ENCODE results near the gene DHDDS. TPM values are rescaled to one million over a fixed set of nuclear protein-coding genes. Genes with fewer than 3 reads are reported as not detected.
A peak's percentile ranks its signal among the peaks of the same experiment; 100 is the strongest.

The DHDDS gene
- total and polyA plus RNA-seq, 2 of the 13 experiments (the other 11 are each of a cell fraction or from before 2014, with no cell fraction given): 18.9 to 28.3 TPM

DNA sequence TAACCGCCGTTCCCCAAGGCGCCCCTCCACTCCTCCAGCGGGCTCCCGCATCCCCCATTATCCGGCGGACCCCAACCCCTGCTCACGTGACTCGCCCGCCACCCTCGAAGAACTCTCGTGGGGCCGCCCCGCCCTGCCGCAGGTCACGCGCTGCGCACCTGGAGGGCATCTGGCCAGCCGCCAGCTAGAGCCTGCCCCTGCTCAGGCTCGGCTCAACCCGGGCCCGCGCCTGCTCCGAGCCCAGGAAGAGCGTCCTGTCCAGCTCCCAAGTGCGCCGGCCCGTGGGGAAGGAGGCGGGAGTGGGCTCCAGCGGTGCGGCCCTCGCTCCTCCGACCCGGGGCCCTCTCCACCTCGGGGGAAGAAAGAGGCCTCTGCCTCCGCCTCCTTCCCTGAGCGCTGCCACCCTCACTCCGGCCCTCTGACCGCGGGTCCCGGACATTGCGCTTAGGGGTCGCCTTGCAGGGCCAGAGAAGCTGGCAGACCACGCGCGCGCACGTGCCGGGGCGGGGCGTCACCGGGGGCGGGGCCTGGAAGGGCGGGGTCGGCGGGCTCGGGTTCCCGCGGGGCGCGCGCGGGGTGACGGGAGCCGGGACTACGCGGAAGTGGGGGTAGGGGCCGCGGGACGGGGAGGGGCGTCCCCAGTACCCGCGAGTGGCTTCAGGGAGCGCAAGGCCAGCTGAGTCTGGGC lies 68.5 kb downstream of the DHDDS start (continued):
- TF ChIP-seq, protein P1, sequence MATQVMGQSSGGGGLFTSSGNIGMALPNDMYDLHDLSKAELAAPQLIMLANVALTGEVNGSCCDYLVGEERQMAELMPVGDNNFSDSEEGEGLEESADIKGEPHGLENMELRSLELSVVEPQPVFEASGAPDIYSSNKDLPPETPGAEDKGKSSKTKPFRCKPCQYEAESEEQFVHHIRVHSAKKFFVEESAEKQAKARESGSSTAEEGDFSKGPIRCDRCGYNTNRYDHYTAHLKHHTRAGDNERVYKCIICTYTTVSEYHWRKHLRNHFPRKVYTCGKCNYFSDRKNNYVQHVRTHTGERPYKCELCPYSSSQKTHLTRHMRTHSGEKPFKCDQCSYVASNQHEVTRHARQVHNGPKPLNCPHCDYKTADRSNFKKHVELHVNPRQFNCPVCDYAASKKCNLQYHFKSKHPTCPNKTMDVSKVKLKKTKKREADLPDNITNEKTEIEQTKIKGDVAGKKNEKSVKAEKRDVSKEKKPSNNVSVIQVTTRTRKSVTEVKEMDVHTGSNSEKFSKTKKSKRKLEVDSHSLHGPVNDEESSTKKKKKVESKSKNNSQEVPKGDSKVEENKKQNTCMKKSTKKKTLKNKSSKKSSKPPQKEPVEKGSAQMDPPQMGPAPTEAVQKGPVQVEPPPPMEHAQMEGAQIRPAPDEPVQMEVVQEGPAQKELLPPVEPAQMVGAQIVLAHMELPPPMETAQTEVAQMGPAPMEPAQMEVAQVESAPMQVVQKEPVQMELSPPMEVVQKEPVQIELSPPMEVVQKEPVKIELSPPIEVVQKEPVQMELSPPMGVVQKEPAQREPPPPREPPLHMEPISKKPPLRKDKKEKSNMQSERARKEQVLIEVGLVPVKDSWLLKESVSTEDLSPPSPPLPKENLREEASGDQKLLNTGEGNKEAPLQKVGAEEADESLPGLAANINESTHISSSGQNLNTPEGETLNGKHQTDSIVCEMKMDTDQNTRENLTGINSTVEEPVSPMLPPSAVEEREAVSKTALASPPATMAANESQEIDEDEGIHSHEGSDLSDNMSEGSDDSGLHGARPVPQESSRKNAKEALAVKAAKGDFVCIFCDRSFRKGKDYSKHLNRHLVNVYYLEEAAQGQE (IDR thresholded peaks at IDR 0.05; ENCODE audit: borderline replicate concordance in 1 of 2, low read depth in 1 of 2, low read length in 2 of 2): no peak; a peak in 1 of 4 replicates
- TF ChIP-seq ZNF75D (CRISPR knock-in tag; IDR thresholded peaks at IDR 0.05; ENCODE audit: borderline replicate concordance) (no peak), ZNF558 (CRISPR knock-in tag; IDR thresholded peaks at IDR 0.05; ENCODE audit: borderline replicate concordance) (0 out of 2 replicates have a peak, but pooled peaks have one; percentile 94), TCF7L2 (IDR thresholded peaks at IDR 0.05; ENCODE audit: low read depth, low read length) (no peak), ZBTB10 (CRISPR knock-in tag; IDR thresholded peaks at IDR 0.05; ENCODE audit: borderline replicate concordance) (no peak), SCMH1 (CRISPR knock-in tag; IDR thresholded peaks at IDR 0.05; ENCODE audit: borderline replicate concordance) (no peak), ZNF563 (CRISPR knock-in tag; IDR thresholded peaks at IDR 0.05) (peak; percentile 94), BCL3 (CRISPR knock-in tag; IDR thresholded peaks at IDR 0.05) (peak; percentile 69; the same call in 1 of the 2 replicates), ZNF446 (CRISPR knock-in tag; IDR thresholded peaks at IDR 0.05) (peak; percentile 83), ZNF773 (CRISPR knock-in tag; IDR thresholded peaks at IDR 0.05; ENCODE audit: borderline replicate concordance) (no peak), KLF11 (CRISPR knock-in tag; IDR thresholded peaks at IDR 0.05) (no peak), CEBPB (IDR thresholded peaks at IDR 0.05; ENCODE audit: borderline replicate concordance, low read depth, low read length) (no peak), TSC22D2 (CRISPR knock-in tag; IDR thresholded peaks at IDR 0.05; ENCODE audit: borderline replicate concordance) (no peak), KLF9 (CRISPR knock-in tag; IDR thresholded peaks at IDR 0.05; ENCODE audit: low read depth) (no peak), PCBP1 (IDR thresholded peaks at IDR 0.05; ENCODE audit: borderline replicate concordance, low read depth, low read length) (no peak)
- TF ChIP-seq, protein P2, sequence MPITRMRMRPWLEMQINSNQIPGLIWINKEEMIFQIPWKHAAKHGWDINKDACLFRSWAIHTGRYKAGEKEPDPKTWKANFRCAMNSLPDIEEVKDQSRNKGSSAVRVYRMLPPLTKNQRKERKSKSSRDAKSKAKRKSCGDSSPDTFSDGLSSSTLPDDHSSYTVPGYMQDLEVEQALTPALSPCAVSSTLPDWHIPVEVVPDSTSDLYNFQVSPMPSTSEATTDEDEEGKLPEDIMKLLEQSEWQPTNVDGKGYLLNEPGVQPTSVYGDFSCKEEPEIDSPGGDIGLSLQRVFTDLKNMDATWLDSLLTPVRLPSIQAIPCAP (CRISPR knock-in tag; IDR thresholded peaks at IDR 0.05; ENCODE audit: low read depth): no peak
- TF ChIP-seq, protein P3, sequence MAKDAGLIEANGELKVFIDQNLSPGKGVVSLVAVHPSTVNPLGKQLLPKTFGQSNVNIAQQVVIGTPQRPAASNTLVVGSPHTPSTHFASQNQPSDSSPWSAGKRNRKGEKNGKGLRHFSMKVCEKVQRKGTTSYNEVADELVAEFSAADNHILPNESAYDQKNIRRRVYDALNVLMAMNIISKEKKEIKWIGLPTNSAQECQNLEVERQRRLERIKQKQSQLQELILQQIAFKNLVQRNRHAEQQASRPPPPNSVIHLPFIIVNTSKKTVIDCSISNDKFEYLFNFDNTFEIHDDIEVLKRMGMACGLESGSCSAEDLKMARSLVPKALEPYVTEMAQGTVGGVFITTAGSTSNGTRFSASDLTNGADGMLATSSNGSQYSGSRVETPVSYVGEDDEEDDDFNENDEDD (CRISPR knock-in tag; IDR thresholded peaks at IDR 0.05; ENCODE audit: borderline replicate concordance): peak; percentile 83; the same call in 1 of the 2 replicates
- TF ChIP-seq, protein P4, sequence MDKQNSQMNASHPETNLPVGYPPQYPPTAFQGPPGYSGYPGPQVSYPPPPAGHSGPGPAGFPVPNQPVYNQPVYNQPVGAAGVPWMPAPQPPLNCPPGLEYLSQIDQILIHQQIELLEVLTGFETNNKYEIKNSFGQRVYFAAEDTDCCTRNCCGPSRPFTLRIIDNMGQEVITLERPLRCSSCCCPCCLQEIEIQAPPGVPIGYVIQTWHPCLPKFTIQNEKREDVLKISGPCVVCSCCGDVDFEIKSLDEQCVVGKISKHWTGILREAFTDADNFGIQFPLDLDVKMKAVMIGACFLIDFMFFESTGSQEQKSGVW (CRISPR knock-in tag; IDR thresholded peaks at IDR 0.05; ENCODE audit: borderline replicate concordance): peak; percentile 85; the same call in 1 of the 2 replicates
